HG03095 (cell line): ENCODE results near the gene DIAPH2.
"Not testable (repeated sequence)": the region's sequence is repeated elsewhere in the genome, so short reads cannot be mapped to it uniquely, and the experiment has no call there.

Experiments used
- ATAC-seq: cut with Tn5 transposase; IDR thresholded peaks from one replicate; pipeline ENCODE4 v1.9.1; 2021; ENCODE audit warnings: moderate library complexity; ENCODE audit not compliant: unreplicated experiment

Gene DIAPH2

GRCh38 chrX:96820935-96821334 is 136.3 kb downstream of the DIAPH2 start:
- ATAC-seq = no peak

DNA sequence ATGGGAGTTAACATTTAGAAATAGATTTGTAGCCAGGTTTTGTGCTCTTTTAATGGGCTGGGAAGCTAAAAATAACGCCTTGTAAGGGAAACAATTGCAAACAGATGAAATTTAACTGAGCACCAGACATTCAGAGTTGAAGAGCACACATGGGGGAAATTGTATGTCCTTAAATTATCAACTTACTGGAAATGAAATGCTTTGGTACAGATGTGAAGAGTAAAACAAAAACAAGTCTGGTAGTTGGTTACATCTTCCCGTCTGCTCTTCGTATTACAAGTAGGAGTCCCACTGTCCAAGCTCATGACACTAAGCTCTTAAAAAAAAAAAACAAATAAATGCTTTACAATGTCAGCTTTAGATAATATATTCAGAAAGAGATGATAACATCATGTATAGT is 139.5 kb downstream of the DIAPH2 start:
- no peak for ATAC-seq

- ATAC-seq = no peak
Observed at GRCh38 chrX:96833333-96833732, 148.7 kb downstream of the DIAPH2 start.

- no peak for ATAC-seq
Observed at GRCh38 chrX:96834137-96834536, 149.5 kb downstream of the DIAPH2 start.

- ATAC-seq = peak; percentile 72
Observed at GRCh38 chrX:96835660-96836289, 151.1 kb downstream of the DIAPH2 start.

GRCh38 chrX:96837808-96838207 is 153.2 kb downstream of the DIAPH2 start:
- no peak for ATAC-seq

- ATAC-seq = no peak
Observed at GRCh38 chrX:96838537-96838936, 153.9 kb downstream of the DIAPH2 start.

DNA sequence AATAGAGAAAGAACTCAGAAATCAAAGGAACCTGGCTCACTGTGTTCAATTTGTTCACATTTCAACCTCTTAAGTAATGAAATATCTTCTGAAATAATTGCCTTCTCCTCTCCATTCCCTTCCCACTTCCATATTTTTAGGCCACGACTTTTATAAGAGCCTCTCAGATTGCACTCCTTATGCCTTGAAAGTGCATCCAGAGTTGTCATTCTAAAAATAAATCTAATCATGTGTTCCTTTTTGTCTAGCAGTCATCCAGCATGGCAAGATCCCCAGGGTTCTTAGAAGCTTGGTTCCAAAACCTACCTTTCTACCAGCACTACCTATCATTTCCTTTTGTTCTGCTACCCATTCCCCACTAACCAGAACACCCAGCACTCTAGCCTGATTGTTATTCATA is 156.7 kb downstream of the DIAPH2 start:
- ATAC-seq = no peak

DNA sequence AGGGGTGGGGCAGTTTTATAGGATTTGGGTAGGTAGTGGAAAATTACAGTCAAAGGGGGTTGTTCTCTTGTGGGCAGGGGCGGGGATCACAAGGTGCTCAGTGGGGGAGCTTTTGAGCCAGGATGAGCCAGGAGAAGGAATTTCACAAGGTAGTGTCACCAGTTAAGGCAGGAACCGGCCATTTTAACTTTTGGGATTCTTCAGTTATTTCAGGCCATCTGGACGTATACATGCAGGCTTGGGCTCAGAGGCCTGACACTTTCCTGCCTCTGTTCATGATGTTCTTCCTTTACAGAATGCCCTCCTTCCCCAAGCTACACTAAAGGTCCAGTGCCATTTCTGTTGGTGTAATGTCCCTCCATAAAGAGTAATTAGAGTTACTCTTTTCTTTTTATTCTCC is 157.2 kb downstream of the DIAPH2 start:
- ATAC-seq = not testable (repeated sequence)

- ATAC-seq = no peak
Observed at GRCh38 chrX:96843566-96843965, 158.9 kb downstream of the DIAPH2 start.

GRCh38 chrX:96846841-96847240 is 162.2 kb downstream of the DIAPH2 start:
- ATAC-seq = no peak

- ATAC-seq = not testable (repeated sequence)
Observed at GRCh38 chrX:96859422-96859821, 174.8 kb downstream of the DIAPH2 start.

DNA sequence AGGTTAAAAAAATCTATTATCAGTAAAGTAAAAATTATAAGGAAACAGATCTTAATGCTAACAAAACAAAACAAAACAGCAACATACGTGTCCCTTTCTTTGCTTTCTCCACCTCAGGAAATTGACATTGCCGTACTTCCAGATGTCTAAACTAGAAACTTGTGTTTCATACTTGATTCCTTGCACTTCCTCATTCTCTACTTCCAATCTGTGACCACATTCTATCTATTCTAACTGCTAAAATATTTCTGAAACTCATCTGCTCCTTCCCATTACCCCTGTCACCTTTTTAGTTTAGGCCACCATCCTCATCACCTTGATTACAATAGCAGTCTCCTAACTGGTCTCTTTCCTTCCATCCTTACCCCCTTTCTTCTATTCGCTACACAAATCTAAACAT is 176.6 kb downstream of the DIAPH2 start:
- peak; percentile 59 for ATAC-seq

DNA sequence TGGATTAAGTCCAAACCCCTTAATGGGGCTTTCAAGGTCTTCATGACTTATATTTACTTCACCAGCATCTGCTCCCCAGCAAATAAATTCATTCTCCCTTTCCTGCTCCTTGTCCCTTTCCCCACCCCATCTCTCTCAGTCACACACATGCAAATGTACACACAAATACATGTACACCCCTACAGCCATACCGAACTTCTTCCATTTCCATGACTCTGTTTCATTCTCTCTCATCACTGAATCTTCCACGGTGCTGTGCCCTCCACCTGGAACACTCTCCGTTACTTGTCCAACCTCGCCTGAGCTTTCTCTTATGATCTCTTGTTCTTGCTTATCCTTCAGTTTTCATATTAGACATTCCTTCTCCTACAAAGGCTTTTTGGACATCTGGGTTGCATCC is 177.0 kb downstream of the DIAPH2 start:
- ATAC-seq = peak; percentile 24

GRCh38 chrX:96883608-96884007 is 199.0 kb downstream of the DIAPH2 start, which contains the start of gene RPA4:
Gene RPA4, plus strand, starts transcription at chrX:96883908. Its CDS starts 403 bp downstream, at chrX:96884311.
- no peak for ATAC-seq

DNA sequence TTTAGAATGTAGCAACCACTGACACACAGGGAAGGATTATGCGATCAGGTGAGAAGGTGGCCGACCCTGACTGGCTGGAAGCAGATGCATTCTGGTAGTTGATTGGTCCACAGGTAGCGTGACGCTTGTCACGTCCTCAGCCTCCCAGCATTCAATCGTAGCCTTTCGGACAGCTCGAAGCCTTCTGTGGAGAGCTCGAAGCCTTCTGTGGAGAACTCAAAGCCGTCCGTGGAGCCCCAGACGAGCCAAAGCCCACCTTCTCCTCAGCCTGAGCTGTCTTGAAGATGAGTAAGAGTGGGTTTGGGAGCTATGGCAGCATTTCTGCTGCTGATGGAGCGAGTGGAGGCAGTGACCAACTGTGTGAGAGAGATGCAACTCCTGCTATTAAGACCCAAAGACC is 199.4 kb downstream of the DIAPH2 start:
- ATAC-seq = no peak

DNA sequence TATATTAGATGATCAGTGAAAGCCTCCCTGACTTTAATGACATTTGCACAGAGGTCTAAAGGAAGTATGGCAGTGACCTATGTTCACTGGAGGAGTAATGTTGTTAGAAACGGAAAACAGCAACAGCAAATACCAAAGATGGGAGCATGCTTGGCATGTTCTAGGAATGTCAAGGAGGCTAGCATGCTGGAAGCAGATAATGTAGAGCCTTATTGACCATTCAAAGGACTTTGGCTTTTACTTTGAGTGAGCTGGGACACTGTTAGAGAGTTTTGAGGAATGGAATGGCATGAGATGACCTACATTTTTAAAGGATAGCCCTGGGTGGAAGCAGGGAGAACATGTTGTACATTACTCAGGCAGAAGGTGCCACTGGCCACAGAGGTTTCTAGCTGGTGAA is 205.1 kb downstream of the DIAPH2 start:
- ATAC-seq = no peak

DNA sequence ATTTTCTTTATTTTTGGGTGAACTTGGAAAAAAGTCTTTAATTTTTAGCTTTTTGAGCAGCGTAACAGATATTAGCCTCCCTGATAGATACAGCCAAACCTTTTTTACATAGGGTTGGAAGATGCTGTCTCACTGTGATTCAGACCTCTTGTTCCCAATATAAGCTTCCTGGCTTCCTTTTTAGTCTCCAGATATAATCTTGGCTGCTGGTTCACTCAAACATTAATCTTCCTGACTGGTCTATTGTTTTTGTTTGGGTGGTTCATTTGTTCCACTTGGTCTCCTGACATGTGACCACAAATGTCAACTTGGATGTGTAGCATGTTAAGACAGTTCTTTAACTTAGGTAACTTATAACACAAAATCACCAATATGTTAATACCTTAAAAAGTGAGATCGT is 222.1 kb downstream of the DIAPH2 start:
- no peak for ATAC-seq

DNA sequence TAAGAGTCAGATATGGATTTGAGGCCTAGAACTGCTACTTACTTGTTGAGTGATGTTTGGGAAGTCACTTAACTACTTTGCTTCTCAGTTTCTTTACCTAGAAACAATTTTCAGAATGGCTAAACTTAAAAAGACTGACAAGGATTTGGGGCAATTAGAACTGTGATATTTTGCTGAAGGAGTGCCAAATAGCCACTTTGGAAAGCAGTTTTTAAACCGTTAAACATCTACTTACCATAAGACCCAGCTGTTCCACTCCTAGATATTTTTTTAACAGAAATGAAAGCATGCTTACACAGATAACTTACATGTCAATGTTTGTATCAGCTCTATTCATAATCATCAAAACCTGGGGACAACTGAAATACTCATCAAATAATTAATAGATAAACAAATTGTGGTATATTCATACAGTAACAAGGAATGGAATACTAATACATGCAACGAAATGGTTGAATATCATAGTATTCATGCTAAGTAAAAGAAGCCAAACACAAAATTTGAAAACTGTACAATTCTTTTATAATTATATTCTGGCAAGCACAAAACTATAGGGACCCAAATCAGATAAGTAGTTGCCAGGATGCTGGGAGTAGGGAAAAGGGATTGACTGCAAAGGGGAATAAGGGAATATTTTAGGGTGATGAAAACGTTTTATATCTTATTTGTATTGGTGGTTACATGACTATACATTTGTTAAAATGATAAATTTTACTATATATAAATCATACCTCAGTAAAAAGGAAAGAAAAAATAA is 223.1 kb downstream of the DIAPH2 start:
- ATAC-seq = no peak

- no peak for ATAC-seq
Observed at GRCh38 chrX:96909291-96909690, 224.6 kb downstream of the DIAPH2 start.

DNA sequence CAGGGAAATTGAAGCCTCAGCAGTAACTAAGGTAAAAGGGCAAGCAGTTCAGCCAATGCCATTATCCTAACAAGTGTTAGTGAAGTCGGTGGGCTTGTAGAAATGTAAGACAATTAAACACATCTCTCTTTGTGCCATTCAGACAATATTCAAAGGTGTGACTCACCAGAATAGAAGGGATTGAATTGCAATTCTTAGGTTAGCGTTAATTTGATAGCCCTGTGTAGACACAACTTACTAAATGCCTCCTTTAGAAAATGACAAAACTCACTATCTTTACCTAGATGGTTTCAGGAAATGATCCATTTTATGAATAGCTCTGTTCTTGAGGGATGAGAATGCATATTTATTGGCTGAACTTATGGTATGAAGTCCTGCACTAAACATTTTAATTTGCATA is 234.2 kb downstream of the DIAPH2 start:
- no peak for ATAC-seq

GRCh38 chrX:96919672-96920071 is 235.0 kb downstream of the DIAPH2 start:
- no peak for ATAC-seq

- ATAC-seq = no peak
Observed at GRCh38 chrX:96924581-96924980, 239.9 kb downstream of the DIAPH2 start.
